Osteocyte (in vitro differentiated cells): ENCODE measurements around the gene ANKS3. TPM values are rescaled to one million over a fixed set of nuclear protein-coding genes. Genes with fewer than 3 reads are reported as not detected.

Experiments used
- DNase-seq: peaks from one replicate; pipeline ENCODE4 v3.0.0; 2021; ENCODE audit warnings: mixed read lengths; ENCODE audit not compliant: unreplicated experiment; ENCODE audit errors: extremely low spot score
- H3K27ac Mint-ChIP-seq: one replicate; pipeline ENCODE4 v1.8.0; 2021; ENCODE audit warnings: mild to moderate bottlenecking, mixed read lengths; ENCODE audit not compliant: unreplicated experiment
- H3K27me3 Mint-ChIP-seq: one replicate; pipeline ENCODE4 v1.8.0; 2021; ENCODE audit warnings: mixed read lengths; ENCODE audit not compliant: unreplicated experiment
- H3K36me3 Mint-ChIP-seq: one replicate; pipeline ENCODE4 v1.8.0; 2021; ENCODE audit warnings: mixed read lengths; ENCODE audit not compliant: unreplicated experiment
- H3K4me1 Mint-ChIP-seq: one replicate; pipeline ENCODE4 v1.8.0; 2021; ENCODE audit warnings: mixed read lengths; ENCODE audit not compliant: unreplicated experiment
- H3K4me3 Mint-ChIP-seq: one replicate; pipeline ENCODE4 v1.8.0; 2021; ENCODE audit warnings: mild to moderate bottlenecking, moderate library complexity, mixed read lengths; ENCODE audit not compliant: unreplicated experiment
- H3K9me3 Mint-ChIP-seq: one replicate; pipeline ENCODE4 v1.8.0; 2021; ENCODE audit warnings: mixed read lengths; ENCODE audit not compliant: unreplicated experiment
- CTCF ChIP-seq: fragments of 200-600 bp; sonication (generic); IDR thresholded peaks from 2 replicates; pipeline ENCODE4 v1.5.0; 2021; ENCODE audit warnings: antibody characterized with exemption, mild to moderate bottlenecking, moderate library complexity
- total RNA-seq: library from RNA; stranded (reverse); gene quantifications from 2 replicates; pipeline ENCODE4 v1.2.1, GENCODE V29; 2021

ANKS3 gene
- total RNA-seq, 1 donor from 2014 or later: 30.0 TPM

- Mint-ChIP-seq H3K27me3 (no peaks in the 10 kb centered on the region), H3K27ac (no peak overlapping the region)
- DNase-seq: no peak
These were observed 14.8 kb upstream of the ANKS3 start for GRCh38 chr16:4748682-4749411.

GRCh38 chr16:4747906-4748681 lies 14.0 kb upstream of the ANKS3 start:
- TF ChIP-seq CTCF: no peak
- no peaks in the 10 kb centered on the region for H3K27me3 Mint-ChIP-seq
- DNase-seq: no peak

More at GRCh38 chr16:4748682-4749411, 14.8 kb upstream of the ANKS3 start:
- Mint-ChIP-seq H3K4me1 (no peaks in the 10 kb centered on the region), H3K9me3 (no peaks in the 10 kb centered on the region), H3K4me3 (no peak overlapping the region), H3K36me3 (peaks cover 7% of the 10 kb centered on the region)
- TF ChIP-seq CTCF: no peak

GRCh38 chr16:4746991-4747574 lies 13.0 kb upstream of the ANKS3 start:
- no peaks in the 10 kb centered on the region for H3K4me1 Mint-ChIP-seq
- H3K36me3 Mint-ChIP-seq: peaks cover 4% of the 10 kb centered on the region
- no peaks in the 10 kb centered on the region for H3K9me3 Mint-ChIP-seq
- DNase-seq: no peak
- H3K4me3 Mint-ChIP-seq: no peak overlapping the region
- H3K27me3 Mint-ChIP-seq: no peaks in the 10 kb centered on the region
- TF ChIP-seq CTCF: no peak
- no peak overlapping the region for H3K27ac Mint-ChIP-seq

More at GRCh38 chr16:4747906-4748681, 14.0 kb upstream of the ANKS3 start:
- H3K27ac Mint-ChIP-seq: no peak overlapping the region
- no peaks in the 10 kb centered on the region for H3K4me1 Mint-ChIP-seq
- H3K4me3 Mint-ChIP-seq: no peak overlapping the region
- peaks cover 4% of the 10 kb centered on the region for H3K36me3 Mint-ChIP-seq
- H3K9me3 Mint-ChIP-seq: no peaks in the 10 kb centered on the region

GRCh38 chr16:4746215-4746614 lies 12.1 kb upstream of the ANKS3 start:
- Mint-ChIP-seq H3K9me3 (no peaks in the 10 kb centered on the region), H3K27me3 (no peaks in the 10 kb centered on the region), H3K4me1 (no peaks in the 10 kb centered on the region), H3K27ac (no peak overlapping the region), H3K4me3 (no peak overlapping the region), H3K36me3 (no peaks in the 10 kb centered on the region)
- DNase-seq: no peak
- no peak for TF ChIP-seq CTCF

GRCh38 chr16:4745274-4745569 lies 11.2 kb upstream of the ANKS3 start:
- Mint-ChIP-seq H3K9me3 (no peaks in the 10 kb centered on the region), H3K4me1 (no peaks in the 10 kb centered on the region), H3K27ac (no peak overlapping the region), H3K36me3 (no peaks in the 10 kb centered on the region), H3K27me3 (no peaks in the 10 kb centered on the region), H3K4me3 (no peak overlapping the region)
- TF ChIP-seq CTCF: no peak
- no peak for DNase-seq
